ENCODE measurements around the gene HOXB2.

HOXB2 gene

GRCh38 chr17:48552466-48553189 lies 7.7 kb upstream of the HOXB2 start:
- no peak for DNase-seq (ENCODE audit: low spot score)

- DNase-seq (ENCODE audit: low spot score): no peak
Measured at GRCh38 chr17:48551596-48552465, 6.9 kb upstream of the HOXB2 start.

- DNase-seq (ENCODE audit: low spot score): no peak
Measured at GRCh38 chr17:48551214-48551555, 6.3 kb upstream of the HOXB2 start.

DNA sequence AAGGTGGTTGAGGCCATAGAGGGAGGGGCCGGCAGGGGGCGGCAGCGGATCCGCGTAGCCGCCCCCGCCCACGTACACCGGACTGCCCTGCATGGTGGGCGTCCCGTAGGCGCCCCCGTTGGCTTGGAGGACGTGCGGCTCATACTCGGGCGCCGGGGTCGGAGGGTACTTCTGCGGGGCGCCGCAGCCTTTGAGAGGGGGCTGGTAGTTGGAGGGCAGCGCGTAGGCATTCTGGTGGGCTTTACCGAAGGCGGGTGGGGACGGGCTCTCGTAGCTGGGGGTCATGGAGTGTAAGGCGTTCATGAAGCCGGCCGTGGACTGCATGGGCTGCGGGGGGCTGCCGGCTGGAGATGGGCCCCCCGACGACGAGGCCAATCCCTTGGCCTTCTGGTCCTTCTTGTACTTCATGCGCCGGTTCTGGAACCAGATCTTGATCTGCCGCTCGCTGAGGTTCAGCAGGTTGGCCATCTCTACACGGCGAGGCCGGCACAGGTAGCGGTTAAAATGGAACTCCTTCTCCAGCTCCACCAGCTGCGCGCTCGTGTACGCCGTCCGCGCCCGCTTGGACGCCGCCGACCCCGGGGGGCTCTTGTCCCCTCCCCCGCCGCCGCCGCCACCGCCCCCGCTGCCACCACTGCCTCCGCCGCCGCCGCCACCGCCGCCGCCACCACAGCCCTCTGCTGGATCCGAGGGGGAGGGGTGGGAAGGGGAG lies 5.7 kb upstream of the HOXB2 start:
- no peak for DNase-seq (ENCODE audit: low spot score)

GRCh38 chr17:48549914-48550501 lies 5.1 kb upstream of the HOXB2 start:
- DNase-seq (ENCODE audit: low spot score): no peak

DNA sequence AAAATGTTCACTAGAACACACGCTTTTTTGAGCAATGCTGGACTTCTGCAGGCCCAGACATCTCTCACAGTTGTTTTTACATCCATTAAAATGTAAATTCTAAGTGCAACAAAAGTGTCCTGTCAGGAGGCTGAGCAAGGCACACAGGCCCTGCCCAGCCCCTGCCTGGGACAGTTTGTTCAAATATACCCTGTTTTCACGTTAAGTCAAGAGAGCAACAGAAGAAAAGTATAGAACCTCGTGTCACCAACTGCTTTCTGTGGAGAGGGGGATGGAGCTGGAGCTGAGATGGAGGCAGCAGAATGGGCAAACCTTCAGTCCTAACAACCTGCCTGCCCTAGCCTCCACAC lies 4.3 kb upstream of the HOXB2 start:
- DNase-seq (ENCODE audit: low spot score): no peak

- DNase-seq (ENCODE audit: low spot score): no peak
Measured at GRCh38 chr17:48548523-48549280, 3.8 kb upstream of the HOXB2 start.

DNA sequence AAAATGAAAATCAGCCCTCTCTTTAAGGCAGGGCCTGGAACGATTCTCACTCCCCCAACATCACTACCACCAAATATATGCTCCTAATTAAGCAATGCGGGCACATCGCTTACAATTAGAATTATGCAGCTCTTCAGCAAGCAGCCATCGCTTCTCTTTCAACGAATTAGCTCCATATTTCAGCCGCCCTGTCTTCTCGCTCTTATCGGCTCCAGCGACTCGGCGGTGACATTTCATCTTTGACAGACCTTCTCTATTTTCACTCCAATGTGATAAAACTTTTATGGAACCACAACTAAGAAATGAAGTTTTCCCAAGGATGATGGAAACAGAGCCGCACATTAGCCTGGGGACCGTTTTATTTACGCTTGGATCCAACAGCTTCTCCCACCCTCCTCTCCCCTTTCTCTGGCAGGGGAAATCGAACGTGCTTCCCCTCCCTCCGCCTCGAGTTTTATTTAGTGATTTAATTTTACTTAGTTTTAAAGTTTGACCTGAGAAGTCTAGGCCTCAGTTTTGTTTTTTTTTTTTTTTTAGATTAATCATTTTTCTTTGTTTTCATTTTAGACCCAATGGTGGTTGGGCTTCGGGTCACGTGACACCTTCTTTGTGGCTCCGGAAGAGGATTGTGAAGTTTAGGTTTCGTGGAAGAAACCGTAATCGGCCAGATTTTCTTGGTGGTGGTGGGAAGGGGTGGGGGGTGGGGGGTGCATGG lies 3.1 kb upstream of the HOXB2 start:
- DNase-seq (ENCODE audit: low spot score): no peak

- DNase-seq (ENCODE audit: low spot score): no peak
Measured at GRCh38 chr17:48546924-48547807, 2.3 kb upstream of the HOXB2 start.

DNA sequence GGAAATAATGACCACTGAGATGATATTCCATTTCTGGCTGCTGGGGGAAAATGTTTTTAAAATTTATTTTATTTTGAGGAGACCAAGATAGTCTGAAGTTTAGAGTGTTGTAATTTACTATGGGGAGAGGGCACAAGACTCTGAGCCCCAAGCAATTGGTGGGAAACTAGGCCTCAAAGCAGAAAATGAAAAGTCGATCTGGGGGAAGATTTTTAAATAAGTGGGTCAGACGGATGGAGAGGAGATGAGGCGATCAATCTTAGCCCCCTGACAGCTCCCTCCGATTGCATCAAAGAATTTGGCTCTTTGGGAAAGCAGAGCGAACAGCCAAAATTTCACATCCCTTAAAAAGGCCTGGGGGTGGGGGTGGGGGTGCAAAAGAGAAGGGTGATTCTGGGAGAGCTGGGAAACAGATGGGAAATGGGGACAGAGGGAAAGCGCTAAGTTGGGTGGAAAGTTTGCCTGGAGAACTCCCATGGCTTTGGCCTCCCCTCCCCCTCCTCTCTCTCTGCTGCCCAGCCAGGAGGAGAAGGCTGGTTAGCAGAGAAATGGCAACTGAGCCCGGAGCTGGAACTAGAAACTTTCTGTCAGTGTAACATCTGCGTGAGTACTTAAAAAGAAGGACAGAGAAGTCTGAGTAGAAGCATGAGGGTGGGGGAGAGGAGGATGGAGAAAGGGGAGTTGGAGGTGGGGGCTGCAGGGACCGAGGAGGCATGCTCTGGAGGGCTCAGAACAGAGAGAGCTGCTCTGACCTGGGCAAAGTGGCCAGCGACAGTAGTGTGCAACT lies 1.4 kb upstream of the HOXB2 start:
- no peak for DNase-seq (ENCODE audit: low spot score)

- no peak for DNase-seq (ENCODE audit: low spot score)
Measured at GRCh38 chr17:48545539-48545938, 630 bp upstream of the HOXB2 start.

GRCh38 chr17:48544349-48545021 lies 424 bp downstream of the HOXB2 start:
- no peak for DNase-seq (ENCODE audit: low spot score)

GRCh38 chr17:48543854-48544348 lies 1.0 kb downstream of the HOXB2 start:
- DNase-seq (ENCODE audit: low spot score): no peak

GRCh38 chr17:48543107-48543853 lies 1.6 kb downstream of the HOXB2 start:
- DNase-seq (ENCODE audit: low spot score): no peak

DNA sequence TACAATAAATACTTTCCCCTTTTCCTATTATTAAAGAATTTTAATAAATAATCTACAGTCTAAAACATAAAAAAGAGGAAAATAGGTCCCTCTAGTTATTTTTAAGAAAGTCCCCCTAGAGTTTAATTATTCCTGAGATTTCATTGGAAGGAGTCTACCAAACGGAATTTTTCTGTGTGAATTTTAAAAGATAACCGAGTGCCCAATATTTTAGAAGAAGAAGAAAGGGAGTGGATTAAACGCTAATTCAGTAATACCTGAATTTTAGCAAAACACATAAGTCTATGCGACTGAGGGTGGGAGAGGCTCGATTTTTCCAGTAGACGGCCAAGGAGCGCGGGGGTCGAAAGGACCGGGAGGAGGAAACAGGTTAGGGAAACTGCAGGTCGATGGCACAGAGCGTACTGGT lies 2.2 kb downstream of the HOXB2 start:
- DNase-seq (ENCODE audit: low spot score): no peak

DNA sequence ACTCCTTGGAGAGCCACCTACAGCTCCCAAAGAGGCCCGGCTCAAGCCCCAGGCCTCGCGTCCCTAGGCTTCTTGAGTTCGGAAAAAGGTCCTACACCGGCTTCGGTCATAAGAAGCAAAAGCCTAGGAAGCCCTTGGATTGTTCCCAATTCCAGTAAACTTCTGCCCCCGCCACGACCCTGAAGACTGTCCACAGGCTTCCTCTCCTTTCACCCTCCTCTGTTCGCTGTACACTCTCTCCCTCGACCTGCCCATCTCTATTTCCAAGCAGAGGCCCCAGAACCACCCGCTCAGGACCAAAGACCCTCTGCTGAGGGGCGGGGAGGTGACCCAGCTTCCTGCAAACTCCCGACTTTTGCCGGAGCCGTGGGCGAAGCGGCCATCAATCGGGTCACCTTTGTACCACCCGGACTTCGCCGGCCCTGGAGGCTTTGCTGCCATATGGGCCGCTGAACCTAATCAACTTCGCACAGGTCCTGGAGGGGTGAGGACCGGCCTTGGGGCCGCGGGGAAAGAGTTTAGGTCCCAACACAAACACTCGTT lies 2.7 kb downstream of the HOXB2 start:
- no peak for DNase-seq (ENCODE audit: low spot score)

DNA sequence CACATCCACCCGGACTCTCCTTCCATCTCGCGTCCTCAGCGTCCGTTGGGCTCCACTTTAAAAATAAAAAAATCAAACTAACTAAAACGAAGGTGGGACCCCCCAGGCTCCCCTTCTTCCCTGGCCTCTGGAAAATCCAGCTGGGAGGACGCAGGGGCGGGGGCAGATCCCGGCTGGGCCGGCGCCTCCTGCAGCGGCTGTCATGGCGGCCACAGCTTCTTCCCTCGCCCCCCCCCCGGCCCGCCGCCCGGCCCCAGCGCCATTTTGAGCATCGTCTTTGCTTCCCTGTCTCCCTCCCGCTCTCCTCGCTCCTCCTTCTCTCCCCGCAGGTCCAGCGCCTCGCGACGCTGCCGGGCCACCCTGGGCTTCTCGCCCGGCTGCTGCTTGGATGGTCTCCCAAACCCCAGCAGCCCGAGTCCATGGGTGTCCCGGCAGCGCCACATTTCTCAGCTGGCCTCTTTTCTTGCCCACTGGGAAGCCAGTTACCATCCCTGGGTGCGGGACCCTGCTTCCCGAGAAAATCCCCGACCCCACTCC lies 3.3 kb downstream of the HOXB2 start:
- DNase-seq (ENCODE audit: low spot score): no peak
